ENCODE data around the gene ARHGAP42. TPM values are rescaled to one million over a fixed set of nuclear protein-coding genes. Genes with fewer than 3 reads are reported as not detected.
"Not testable (repeated sequence)": the region's sequence is repeated elsewhere in the genome, so short reads cannot be mapped to it uniquely, and the experiment has no call there.

ARHGAP42 gene
- 0.10 and 0.24 TPM in 2 replicates for total RNA-seq

- Mint-ChIP-seq H3K9me3 (no peaks in the 10 kb centered on the region), H3K27ac (peak within 1 kb of the TSS; percentile 55), H3K4me1 (ENCODE audit: low read depth) (peaks cover 14% of the 10 kb centered on the region), H3K27me3 (ENCODE audit: insufficient read depth) (peaks cover 26% of the 10 kb centered on the region), H3K36me3 (ENCODE audit: low read depth) (no peaks in the 10 kb centered on the region), H3K4me3 (peak within 1 kb of the TSS; percentile 80)
- no peak for DNase-seq (ENCODE audit: low spot score)
- intact Hi-C loops (cut with micrococcal nuclease), result no loop called here
These were observed at the start of gene ARHGAP42 for GRCh38 chr11:100687054-100687629. ARHGAP42 (plus strand) TSS chr11:100687288; CDS start chr11:100687679, 391 bp downstream.

GRCh38 chr11:100637706-100638105, 49.4 kb upstream of the ARHGAP42 start:
- H3K4me1 Mint-ChIP-seq (ENCODE audit: low read depth), result no peaks in the 10 kb centered on the region
- H3K9me3 Mint-ChIP-seq, result peaks cover 6% of the 10 kb centered on the region
- intact Hi-C loops (cut with micrococcal nuclease), result no loop called here
- no peaks in the 10 kb centered on the region for H3K27me3 Mint-ChIP-seq (ENCODE audit: insufficient read depth)
- H3K4me3 Mint-ChIP-seq, result no peak overlapping the region
- H3K36me3 Mint-ChIP-seq (ENCODE audit: low read depth), result no peaks in the 10 kb centered on the region
- DNase-seq (ENCODE audit: low spot score), result no peak
- no peak overlapping the region for H3K27ac Mint-ChIP-seq

GRCh38 chr11:100638648-100639047, 48.4 kb upstream of the ARHGAP42 start:
- Mint-ChIP-seq H3K4me3 (no peak overlapping the region), H3K27ac (no peak overlapping the region), H3K4me1 (ENCODE audit: low read depth) (no peaks in the 10 kb centered on the region), H3K9me3 (peaks cover 6% of the 10 kb centered on the region), H3K27me3 (ENCODE audit: insufficient read depth) (no peaks in the 10 kb centered on the region), H3K36me3 (ENCODE audit: low read depth) (no peaks in the 10 kb centered on the region)
- intact Hi-C loops (cut with micrococcal nuclease), result no loop called here
- DNase-seq (ENCODE audit: low spot score), result no peak

- Mint-ChIP-seq H3K27me3 (ENCODE audit: insufficient read depth) (no peaks in the 10 kb centered on the region), H3K4me1 (ENCODE audit: low read depth) (no peaks in the 10 kb centered on the region), H3K36me3 (ENCODE audit: low read depth) (no peaks in the 10 kb centered on the region), H3K4me3 (no peak overlapping the region), H3K27ac (no peak overlapping the region), H3K9me3 (peaks cover 6% of the 10 kb centered on the region)
- intact Hi-C loops (cut with micrococcal nuclease), result no loop called here
- no peak for DNase-seq (ENCODE audit: low spot score)
These were observed 47.9 kb upstream of the ARHGAP42 start for GRCh38 chr11:100639140-100639539.

- Mint-ChIP-seq H3K36me3 (ENCODE audit: low read depth) (no peaks in the 10 kb centered on the region), H3K4me1 (ENCODE audit: low read depth) (no peaks in the 10 kb centered on the region)
These were observed 47.0 kb upstream of the ARHGAP42 start for GRCh38 chr11:100640071-100640470.

GRCh38 chr11:100640646-100641045, 46.4 kb upstream of the ARHGAP42 start:
- H3K4me1 Mint-ChIP-seq (ENCODE audit: low read depth), result no peaks in the 10 kb centered on the region
- H3K27ac Mint-ChIP-seq, result no peak overlapping the region
- H3K27me3 Mint-ChIP-seq (ENCODE audit: insufficient read depth), result no peaks in the 10 kb centered on the region
- intact Hi-C loops (cut with micrococcal nuclease), result no loop called here
- H3K9me3 Mint-ChIP-seq, result peaks cover 4% of the 10 kb centered on the region
- H3K36me3 Mint-ChIP-seq (ENCODE audit: low read depth), result no peaks in the 10 kb centered on the region
- no peak overlapping the region for H3K4me3 Mint-ChIP-seq
- no peak for DNase-seq (ENCODE audit: low spot score)

More at GRCh38 chr11:100640071-100640470, 47.0 kb upstream of the ARHGAP42 start:
- no peaks in the 10 kb centered on the region for H3K27me3 Mint-ChIP-seq (ENCODE audit: insufficient read depth)
- H3K4me3 Mint-ChIP-seq, result no peak overlapping the region
- intact Hi-C loops (cut with micrococcal nuclease), result no loop called here
- H3K27ac Mint-ChIP-seq, result no peak overlapping the region
- no peak for DNase-seq (ENCODE audit: low spot score)
- peaks cover 6% of the 10 kb centered on the region for H3K9me3 Mint-ChIP-seq

GRCh38 chr11:100641456-100641855, 45.6 kb upstream of the ARHGAP42 start:
- DNase-seq (ENCODE audit: low spot score), result no peak
- no peaks in the 10 kb centered on the region for H3K9me3 Mint-ChIP-seq
- intact Hi-C loops (cut with micrococcal nuclease), result no loop called here
- H3K27ac Mint-ChIP-seq, result no peak overlapping the region
- H3K4me1 Mint-ChIP-seq (ENCODE audit: low read depth), result no peaks in the 10 kb centered on the region
- no peaks in the 10 kb centered on the region for H3K36me3 Mint-ChIP-seq (ENCODE audit: low read depth)
- H3K4me3 Mint-ChIP-seq, result no peak overlapping the region
- H3K27me3 Mint-ChIP-seq (ENCODE audit: insufficient read depth), result no peaks in the 10 kb centered on the region

- H3K27me3 Mint-ChIP-seq (ENCODE audit: insufficient read depth), result no peaks in the 10 kb centered on the region
- intact Hi-C loops (cut with micrococcal nuclease), result no loop called here
- DNase-seq (ENCODE audit: low spot score), result no peak
- H3K36me3 Mint-ChIP-seq (ENCODE audit: low read depth), result no peaks in the 10 kb centered on the region
- no peak overlapping the region for H3K4me3 Mint-ChIP-seq
- no peaks in the 10 kb centered on the region for H3K4me1 Mint-ChIP-seq (ENCODE audit: low read depth)
- H3K9me3 Mint-ChIP-seq, result no peaks in the 10 kb centered on the region
- no peak overlapping the region for H3K27ac Mint-ChIP-seq
These were observed 40.5 kb upstream of the ARHGAP42 start for GRCh38 chr11:100646545-100646944.

GRCh38 chr11:100647861-100648260, 39.2 kb upstream of the ARHGAP42 start:
- H3K27me3 Mint-ChIP-seq (ENCODE audit: insufficient read depth), result no peaks in the 10 kb centered on the region
- H3K4me1 Mint-ChIP-seq (ENCODE audit: low read depth), result no peaks in the 10 kb centered on the region
- no peaks in the 10 kb centered on the region for H3K36me3 Mint-ChIP-seq (ENCODE audit: low read depth)
- intact Hi-C loops (cut with micrococcal nuclease), result no loop called here
- no peak for DNase-seq (ENCODE audit: low spot score)
- no peaks in the 10 kb centered on the region for H3K9me3 Mint-ChIP-seq
- H3K27ac Mint-ChIP-seq, result no peak overlapping the region
- no peak overlapping the region for H3K4me3 Mint-ChIP-seq

- no peak for DNase-seq (ENCODE audit: low spot score)
- Mint-ChIP-seq H3K36me3 (ENCODE audit: low read depth) (no peaks in the 10 kb centered on the region), H3K9me3 (no peaks in the 10 kb centered on the region), H3K27me3 (ENCODE audit: insufficient read depth) (no peaks in the 10 kb centered on the region), H3K4me3 (no peak overlapping the region), H3K4me1 (ENCODE audit: low read depth) (no peaks in the 10 kb centered on the region), H3K27ac (no peak overlapping the region)
- intact Hi-C loops (cut with micrococcal nuclease), result no loop called here
These were observed 23.5 kb upstream of the ARHGAP42 start for GRCh38 chr11:100663583-100663982.

- H3K36me3 Mint-ChIP-seq (ENCODE audit: low read depth), result no peaks in the 10 kb centered on the region
- DNase-seq (ENCODE audit: low spot score), result no peak
- H3K27ac Mint-ChIP-seq, result no peak overlapping the region
- intact Hi-C loops (cut with micrococcal nuclease), result no loop called here
- H3K9me3 Mint-ChIP-seq, result no peaks in the 10 kb centered on the region
- no peak overlapping the region for H3K4me3 Mint-ChIP-seq
- no peaks in the 10 kb centered on the region for H3K4me1 Mint-ChIP-seq (ENCODE audit: low read depth)
- H3K27me3 Mint-ChIP-seq (ENCODE audit: insufficient read depth), result no peaks in the 10 kb centered on the region
These were observed 23.1 kb upstream of the ARHGAP42 start for GRCh38 chr11:100663996-100664395.

- H3K4me3 Mint-ChIP-seq; intact Hi-C loops (cut with micrococcal nuclease); DNase-seq (ENCODE audit: low spot score): not testable (repeated sequence)
These were observed 20.3 kb upstream of the ARHGAP42 start for GRCh38 chr11:100666816-100667215.

GRCh38 chr11:100667449-100667848, 19.6 kb upstream of the ARHGAP42 start:
- H3K4me1 Mint-ChIP-seq (ENCODE audit: low read depth), result no peaks in the 10 kb centered on the region
- H3K27ac Mint-ChIP-seq, result no peak overlapping the region
- no peaks in the 10 kb centered on the region for H3K9me3 Mint-ChIP-seq
- no peaks in the 10 kb centered on the region for H3K36me3 Mint-ChIP-seq (ENCODE audit: low read depth)
- H3K27me3 Mint-ChIP-seq (ENCODE audit: insufficient read depth), result no peaks in the 10 kb centered on the region
- intact Hi-C loops (cut with micrococcal nuclease), result no loop called here
- DNase-seq (ENCODE audit: low spot score), result no peak
- H3K4me3 Mint-ChIP-seq, result no peak overlapping the region

More at GRCh38 chr11:100666816-100667215, 20.3 kb upstream of the ARHGAP42 start:
- not testable (repeated sequence) for H3K9me3 Mint-ChIP-seq; H3K4me1 Mint-ChIP-seq (ENCODE audit: low read depth); H3K27me3 Mint-ChIP-seq (ENCODE audit: insufficient read depth); H3K27ac Mint-ChIP-seq; H3K36me3 Mint-ChIP-seq (ENCODE audit: low read depth)

GRCh38 chr11:100670140-100670539, 16.9 kb upstream of the ARHGAP42 start:
- H3K36me3 Mint-ChIP-seq (ENCODE audit: low read depth), result no peaks in the 10 kb centered on the region
- no peak for DNase-seq (ENCODE audit: low spot score)
- no peaks in the 10 kb centered on the region for H3K4me1 Mint-ChIP-seq (ENCODE audit: low read depth)
- H3K27ac Mint-ChIP-seq, result no peak overlapping the region
- no peaks in the 10 kb centered on the region for H3K9me3 Mint-ChIP-seq
- H3K27me3 Mint-ChIP-seq (ENCODE audit: insufficient read depth), result no peaks in the 10 kb centered on the region
- intact Hi-C loops (cut with micrococcal nuclease), result no loop called here
- H3K4me3 Mint-ChIP-seq, result no peak overlapping the region
